Right lobe of liver (tissue), 6 donors: ENCODE data around the gene COL2A1. TPM values are rescaled to one million over a fixed set of nuclear protein-coding genes. Genes with fewer than 3 reads are reported as not detected.

Experiments used
- ATAC-seq, 4 donors: fragments of 200-7000 bp; cut with Tn5 transposase; one replicate each; pipeline ENCODE4 v1.9.1; 2020; ENCODE audit warnings: mild to moderate bottlenecking in 4 of 4, moderate library complexity in 4 of 4
- DNase-seq, 3 donors: peaks; one replicate each; pipeline ENCODE4 v3.0.0-alpha.2; 2020
- H3K27ac ChIP-seq, 3 donors: fragments of 200-600 bp; one replicate each; pipeline ENCODE4 v1.8.0; 2022
- H3K27me3 ChIP-seq, 2 donors: fragments of 200-600 bp; one replicate each; pipeline ENCODE4 v1.8.0; 2022
- H3K36me3 ChIP-seq, 4 donors: fragments of 200-600 bp; sonication (generic) in 1 of 4; one replicate each; pipeline versions ENCODE4 v1.5.1 to v1.8.0; 2017 to 2022; ENCODE audit warnings: control low read depth in 1 of 4
- H3K4me1 ChIP-seq, 4 donors: fragments of 200-600 bp; sonication (generic) in 1 of 4; one replicate each; pipeline versions ENCODE4 v1.5.1 to v1.8.0; 2017 to 2022; ENCODE audit warnings: control low read depth in 1 of 4
- H3K4me3 ChIP-seq, 3 donors: fragments of 200-600 bp; one replicate each; pipeline ENCODE4 v1.8.0; 2022
- H3K9me3 ChIP-seq, 4 donors: fragments of 200-600 bp; sonication (generic) in 1 of 4; one replicate each; pipeline versions ENCODE4 v1.5.1 to v1.8.0; 2017 to 2022; ENCODE audit warnings: control low read depth in 1 of 4
- CTCF ChIP-seq, 4 donors: fragments of 200-600 bp in 3 of 4; fragments of 450-650 bp in 1 of 4; IDR thresholded peaks; one replicate each; pipeline versions ENCODE4 v1.5.1 to v1.8.0; 2016 to 2022; ENCODE audit warnings: antibody characterized with exemption in 4 of 4, mild to moderate bottlenecking in 2 of 4
- POLR2A ChIP-seq: fragments of 450-650 bp; IDR thresholded peaks from one replicate; pipeline ENCODE4 v1.6.1; 2017; ENCODE audit warnings: antibody characterized with exemption, mild to moderate bottlenecking
- WGBS: methylation state at CpG from one replicate; pipeline ENCODE4 v1.1.6; 2018; ENCODE audit warnings: low coverage, low lambda C conversion rate; ENCODE audit not compliant: insufficient coverage; ENCODE audit errors: missing lambda C conversion rate; 5-methylcytosine and 5-hydroxymethylcytosine counted together
- intact Hi-C, 2 donors: fragments of 100-400 bp; cut with DNase I; formaldehyde crosslinking; loops; one replicate each; pipeline versions ENCODE4 v1.11.2 to v1.14.1; 2022
- total RNA-seq, 6 experiments: library from RNA; depleted of rRNA in 2 of 6; stranded (reverse); fragments of >200 nt in 2 of 6; fragmentation: NEBNext Ultra II Directional in 3 of 6; extraction: Animal tissue kit (Norgen Biotek cat#: 25700) in 3 of 6; gene quantifications; one replicate each; pipeline versions ENCODE4 v1.1.0 to v1.2.4, GENCODE V29; 2016 to 2023
- donor health status: DM: no; HTN: yes; CAD: no.
- donor health status: DM: no; HTN: no; CAD: no.
- donor health status: DM: no; HTN: no; CAD: no.
- donor health status: DM: no; HTN: yes; CAD: no.
- donor health status: DM: no; HTN: yes; CAD: no.

The COL2A1 gene
- total RNA-seq, 6 experiments from 2014 or later, result not detected

DNA sequence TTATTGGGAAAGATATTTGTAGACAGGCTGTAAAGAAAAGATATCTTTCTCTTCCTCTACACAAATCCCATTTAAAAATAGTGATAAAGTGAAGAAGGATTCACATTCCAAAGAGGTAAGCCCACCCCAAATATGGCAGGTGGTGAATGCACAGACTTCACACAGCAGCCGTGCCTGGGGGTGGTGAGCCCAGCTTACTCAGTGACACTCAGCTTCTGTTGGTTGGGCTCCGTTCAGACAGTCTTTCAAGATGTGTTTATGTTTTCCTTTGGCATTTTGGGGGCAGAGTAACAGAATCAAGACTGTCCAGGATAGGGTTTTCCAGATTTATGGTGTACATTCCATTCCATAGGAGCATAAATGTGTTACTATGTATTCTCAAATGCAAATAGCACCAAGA, 4.1 kb upstream of the COL2A1 start:
- peaks cover 0 to 18% (median 0%) of the 10 kb centered on the region in 4 donors for H3K4me1 ChIP-seq
- H3K36me3 ChIP-seq, result no peaks in the 10 kb centered on the region
- DNase-seq (no peak), ATAC-seq (no peak)
- 100% methylated on average over 2 of the region's 2 CpGs for WGBS
- no peaks in the 10 kb centered on the region for H3K9me3 ChIP-seq
- peaks cover 0 to 17% of the 10 kb centered on the region in 2 donors for H3K27me3 ChIP-seq
- no peak for TF ChIP-seq CTCF (IDR thresholded peaks at IDR 0.05)
- no peak for TF ChIP-seq POLR2A
- no peak overlapping the region for H3K4me3 ChIP-seq
- no peak overlapping the region for H3K27ac ChIP-seq
- intact Hi-C loops, result no loop called here

DNA sequence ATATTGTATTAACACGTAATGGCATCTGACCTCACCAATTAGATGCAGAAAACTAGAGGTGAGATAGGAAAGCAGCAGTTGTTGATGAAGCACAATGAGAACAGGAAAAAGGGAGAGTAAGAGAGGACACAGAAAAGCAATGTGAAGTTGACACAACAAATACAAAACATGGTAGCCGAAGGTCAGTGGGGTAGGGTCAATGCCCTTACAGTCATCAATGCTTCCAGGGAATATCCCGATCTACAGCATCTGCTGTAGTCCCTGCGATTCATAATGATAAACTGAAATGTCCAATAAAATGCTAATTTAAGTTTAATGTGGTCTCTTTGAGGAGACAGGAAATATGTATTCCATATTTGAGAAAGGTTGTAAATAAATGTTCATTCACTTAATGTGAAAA, 2.9 kb upstream of the COL2A1 start:
- ATAC-seq (peak in 1 of 4 donors; percentile 66), DNase-seq (no peak)
- intact Hi-C loops, result no loop called here
- no peaks in the 10 kb centered on the region for H3K9me3 ChIP-seq
- no peak for TF ChIP-seq POLR2A
- TF ChIP-seq CTCF (IDR thresholded peaks at IDR 0.05), result no peak
- H3K4me3 ChIP-seq, result no peak overlapping the region
- peaks cover 0 to 27% (median 0%) of the 10 kb centered on the region in 4 donors for H3K4me1 ChIP-seq
- peaks cover 0 to 26% of the 10 kb centered on the region in 2 donors for H3K27me3 ChIP-seq
- no peaks in the 10 kb centered on the region for H3K36me3 ChIP-seq
- H3K27ac ChIP-seq, result no peak overlapping the region
- 28% methylated on average over 4 of the region's 4 CpGs for WGBS

GRCh38 chr12:48005750-48006021, 1.4 kb upstream of the COL2A1 start:
- ATAC-seq (no peak), DNase-seq (no peak)
- Histone ChIP-seq H3K4me1 (peaks cover 0 to 37% (median 0%) of the 10 kb centered on the region in 4 donors), H3K27ac (no peak overlapping the region), H3K9me3 (no peaks in the 10 kb centered on the region), H3K27me3 (peaks cover 0 to 39% of the 10 kb centered on the region in 2 donors), H3K36me3 (no peaks in the 10 kb centered on the region), H3K4me3 (no peak overlapping the region)
- intact Hi-C loops, result no loop called here
- no peak for TF ChIP-seq POLR2A
- no peak for TF ChIP-seq CTCF (IDR thresholded peaks at IDR 0.05)

DNA sequence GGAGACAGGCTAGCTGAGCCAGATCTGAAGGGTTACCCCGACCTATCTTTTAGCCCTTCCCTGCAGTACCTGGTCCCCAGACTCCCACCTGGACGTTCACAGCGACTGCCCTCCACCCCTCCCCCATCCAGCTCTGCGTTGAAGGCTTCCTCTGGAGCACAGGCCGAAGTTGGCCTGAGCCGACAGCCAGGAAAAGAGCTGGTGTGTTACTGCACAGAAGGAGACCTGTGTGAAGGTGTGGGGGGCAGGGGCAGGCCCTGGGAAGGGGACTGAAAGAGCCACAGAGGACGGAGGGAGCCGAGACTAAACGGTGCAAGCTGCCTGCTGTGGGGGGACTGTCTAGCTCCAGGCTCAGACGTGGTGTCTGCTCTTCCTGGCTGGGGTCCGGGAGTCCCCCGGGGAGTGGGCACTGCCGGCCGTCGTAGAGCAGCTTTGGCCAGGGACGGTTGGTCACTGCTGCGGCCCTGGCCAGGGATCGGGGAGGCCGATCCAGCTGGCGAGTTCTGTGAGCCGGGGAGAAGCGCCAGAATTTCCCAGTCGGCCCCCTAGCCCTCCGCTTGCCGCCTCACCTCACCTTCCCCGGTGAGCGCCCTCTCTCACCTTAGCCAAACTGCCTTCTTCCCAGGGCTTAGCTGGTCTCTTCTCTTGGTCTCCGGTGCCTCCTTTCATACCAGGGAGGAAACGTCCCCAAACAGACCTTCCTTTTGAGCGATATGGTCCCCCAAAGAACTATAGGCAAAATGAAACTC, 899 bp upstream of the COL2A1 start:
- H3K36me3 ChIP-seq, result no peaks in the 10 kb centered on the region
- H3K4me3 ChIP-seq, result no peak overlapping the region
- peaks cover 0 to 43% of the 10 kb centered on the region in 2 donors for H3K27me3 ChIP-seq
- ATAC-seq (no peak), DNase-seq (no peak)
- intact Hi-C loops, result no loop called here
- H3K27ac ChIP-seq, result no peak overlapping the region
- no peak for TF ChIP-seq POLR2A
- TF ChIP-seq CTCF (IDR thresholded peaks at IDR 0.05), result no peak
- 31% methylated on average over 3 of the region's 30 CpGs for WGBS
- H3K4me1 ChIP-seq, result peaks cover 0 to 37% (median 0%) of the 10 kb centered on the region in 4 donors
- no peaks in the 10 kb centered on the region for H3K9me3 ChIP-seq
